ENCODE measurements around the gene MYLK4.
A peak's percentile ranks its signal among the peaks of the same experiment; 100 is the strongest.

Gene MYLK4

GRCh38 chr6:2656460-2657079 is 94.2 kb downstream of the MYLK4 start:
- H3K4me3 Mint-ChIP-seq = no peak overlapping the region
- H3K27me3 Mint-ChIP-seq = peaks cover 9% of the 10 kb centered on the region
- no peaks in the 10 kb centered on the region for H3K4me1 Mint-ChIP-seq
- H3K9me3 Mint-ChIP-seq = peaks cover 7% of the 10 kb centered on the region
- no peak overlapping the region for H3K27ac Mint-ChIP-seq
- H3K36me3 Mint-ChIP-seq = no peaks in the 10 kb centered on the region

- Mint-ChIP-seq H3K4me3 (no peak overlapping the region), H3K4me1 (no peaks in the 10 kb centered on the region)
These were observed 94.8 kb downstream of the MYLK4 start for GRCh38 chr6:2655844-2656433.

GRCh38 chr6:2653369-2654032 is 97.2 kb downstream of the MYLK4 start:
- peaks cover 7% of the 10 kb centered on the region for H3K9me3 Mint-ChIP-seq
- H3K27me3 Mint-ChIP-seq = peaks cover 10% of the 10 kb centered on the region
- no peak overlapping the region for H3K27ac Mint-ChIP-seq
- no peaks in the 10 kb centered on the region for H3K36me3 Mint-ChIP-seq
- no peak overlapping the region for H3K4me3 Mint-ChIP-seq
- H3K4me1 Mint-ChIP-seq = no peaks in the 10 kb centered on the region

More at GRCh38 chr6:2655844-2656433, 94.8 kb downstream of the MYLK4 start:
- Mint-ChIP-seq H3K27ac (no peak overlapping the region), H3K9me3 (peaks cover 7% of the 10 kb centered on the region), H3K36me3 (no peaks in the 10 kb centered on the region), H3K27me3 (peaks cover 9% of the 10 kb centered on the region)

GRCh38 chr6:2652611-2653010 is 98.1 kb downstream of the MYLK4 start:
- Mint-ChIP-seq H3K27me3 (peaks cover 11% of the 10 kb centered on the region), H3K36me3 (no peaks in the 10 kb centered on the region), H3K9me3 (peaks cover 7% of the 10 kb centered on the region), H3K4me1 (no peaks in the 10 kb centered on the region), H3K27ac (peak overlapping the region; percentile 30), H3K4me3 (no peak overlapping the region)

GRCh38 chr6:2651961-2652360 is 98.8 kb downstream of the MYLK4 start:
- Mint-ChIP-seq H3K9me3 (peaks cover 7% of the 10 kb centered on the region), H3K27ac (no peak overlapping the region), H3K4me3 (no peak overlapping the region), H3K27me3 (peaks cover 11% of the 10 kb centered on the region), H3K4me1 (no peaks in the 10 kb centered on the region), H3K36me3 (no peaks in the 10 kb centered on the region)

GRCh38 chr6:2651536-2651935 is 99.2 kb downstream of the MYLK4 start:
- no peaks in the 10 kb centered on the region for H3K4me1 Mint-ChIP-seq
- H3K4me3 Mint-ChIP-seq = no peak overlapping the region
- H3K36me3 Mint-ChIP-seq = no peaks in the 10 kb centered on the region
- peaks cover 11% of the 10 kb centered on the region for H3K27me3 Mint-ChIP-seq
- peaks cover 7% of the 10 kb centered on the region for H3K9me3 Mint-ChIP-seq
- H3K27ac Mint-ChIP-seq = no peak overlapping the region

GRCh38 chr6:2646346-2646745 is 104.4 kb downstream of the MYLK4 start:
- Mint-ChIP-seq H3K4me3 (no peak overlapping the region), H3K27me3 (peaks cover 13% of the 10 kb centered on the region), H3K36me3 (no peaks in the 10 kb centered on the region), H3K9me3 (no peaks in the 10 kb centered on the region), H3K4me1 (no peaks in the 10 kb centered on the region), H3K27ac (no peak overlapping the region)

GRCh38 chr6:2643935-2644539 is 106.7 kb downstream of the MYLK4 start:
- no peaks in the 10 kb centered on the region for H3K36me3 Mint-ChIP-seq
- no peaks in the 10 kb centered on the region for H3K4me1 Mint-ChIP-seq
- H3K27ac Mint-ChIP-seq = no peak overlapping the region
- H3K4me3 Mint-ChIP-seq = no peak overlapping the region
- H3K9me3 Mint-ChIP-seq = no peaks in the 10 kb centered on the region
- H3K27me3 Mint-ChIP-seq = peaks cover 15% of the 10 kb centered on the region

- no peaks in the 10 kb centered on the region for H3K36me3 Mint-ChIP-seq
- no peaks in the 10 kb centered on the region for H3K9me3 Mint-ChIP-seq
- no peak overlapping the region for H3K27ac Mint-ChIP-seq
- peaks cover 15% of the 10 kb centered on the region for H3K27me3 Mint-ChIP-seq
- H3K4me1 Mint-ChIP-seq = no peaks in the 10 kb centered on the region
- H3K4me3 Mint-ChIP-seq = no peak overlapping the region
These were observed 107.6 kb downstream of the MYLK4 start for GRCh38 chr6:2643130-2643529.

GRCh38 chr6:2641044-2641725 is 109.5 kb downstream of the MYLK4 start:
- Mint-ChIP-seq H3K4me3 (no peak overlapping the region), H3K27ac (no peak overlapping the region), H3K9me3 (no peaks in the 10 kb centered on the region), H3K36me3 (no peaks in the 10 kb centered on the region), H3K27me3 (peaks cover 14% of the 10 kb centered on the region), H3K4me1 (no peaks in the 10 kb centered on the region)

- Mint-ChIP-seq H3K9me3 (no peaks in the 10 kb centered on the region), H3K36me3 (no peaks in the 10 kb centered on the region), H3K27me3 (peaks cover 11% of the 10 kb centered on the region), H3K4me3 (no peak overlapping the region), H3K4me1 (no peaks in the 10 kb centered on the region), H3K27ac (no peak overlapping the region)
These were observed 110.2 kb downstream of the MYLK4 start for GRCh38 chr6:2640551-2640950.

- H3K27ac Mint-ChIP-seq = no peak overlapping the region
- peaks cover 11% of the 10 kb centered on the region for H3K27me3 Mint-ChIP-seq
- no peaks in the 10 kb centered on the region for H3K4me1 Mint-ChIP-seq
- H3K4me3 Mint-ChIP-seq = no peak overlapping the region
- no peaks in the 10 kb centered on the region for H3K9me3 Mint-ChIP-seq
- no peaks in the 10 kb centered on the region for H3K36me3 Mint-ChIP-seq
These were observed 110.8 kb downstream of the MYLK4 start for GRCh38 chr6:2639896-2640295.

GRCh38 chr6:2639167-2639566 is 111.6 kb downstream of the MYLK4 start:
- Mint-ChIP-seq H3K4me1 (peaks cover 5% of the 10 kb centered on the region), H3K27me3 (peaks cover 9% of the 10 kb centered on the region), H3K9me3 (no peaks in the 10 kb centered on the region), H3K27ac (no peak overlapping the region), H3K36me3 (no peaks in the 10 kb centered on the region), H3K4me3 (no peak overlapping the region)

GRCh38 chr6:2636672-2637071 is 114.0 kb downstream of the MYLK4 start:
- no peaks in the 10 kb centered on the region for H3K36me3 Mint-ChIP-seq
- H3K4me1 Mint-ChIP-seq = peaks cover 5% of the 10 kb centered on the region
- no peak overlapping the region for H3K27ac Mint-ChIP-seq

GRCh38 chr6:2635911-2636310 is 114.8 kb downstream of the MYLK4 start:
- Mint-ChIP-seq H3K27me3 (peaks cover 2% of the 10 kb centered on the region), H3K9me3 (no peaks in the 10 kb centered on the region), H3K27ac (no peak overlapping the region), H3K4me3 (no peak overlapping the region), H3K4me1 (peaks cover 5% of the 10 kb centered on the region), H3K36me3 (no peaks in the 10 kb centered on the region)

More at GRCh38 chr6:2636672-2637071, 114.0 kb downstream of the MYLK4 start:
- H3K4me3 Mint-ChIP-seq = no peak overlapping the region
- peaks cover 7% of the 10 kb centered on the region for H3K27me3 Mint-ChIP-seq
- no peaks in the 10 kb centered on the region for H3K9me3 Mint-ChIP-seq

Data from activated naive CD4-positive, alpha-beta T cell treated with anti-CD3 and anti-CD28 coated beads, Interleukin-2, amount 50 U/mL, for 24 hours (primary cell).